Lower leg skin (tissue), 4 donors: ENCODE measurements around the gene CRYBA4. TPM values are rescaled to one million over a fixed set of nuclear protein-coding genes. Genes with fewer than 3 reads are reported as not detected.

Experiments
- DNase-seq, 2 donors: peaks; one replicate each; pipeline ENCODE4 v3.0.0-alpha.2; 2019; ENCODE audit warnings: low spot score in 2 of 2
- H3K4me3 ChIP-seq: fragments of 200-600 bp; sonication (generic); 2 replicates; pipeline ENCODE4 v1.5.1; 2017; ENCODE audit warnings: mild to moderate bottlenecking, low read depth; ENCODE audit not compliant: poor library complexity, severe bottlenecking
- POLR2A ChIP-seq, 2 donors: fragments of 450-650 bp; IDR thresholded peaks; one replicate each; pipeline ENCODE4 v1.6.1; 2016 to 2017; ENCODE audit warnings: antibody characterized with exemption in 2 of 2, mild to moderate bottlenecking in 1 of 2, moderate library complexity in 1 of 2
- WGBS, 2 donors: methylation state at CpG; one replicate each; pipeline ENCODE4 v1.1.5; 2018; 5-methylcytosine and 5-hydroxymethylcytosine counted together
- intact Hi-C: fragments of 100-400 bp; cut with DNase I; formaldehyde crosslinking; loops from one replicate; pipeline ENCODE4 v1.15.0; 2023; ENCODE audit warnings: low total_unique reads
- total RNA-seq, 4 donors: library from RNA; depleted of rRNA; stranded (reverse); fragments of >200 nt; gene quantifications; one replicate each; pipeline ENCODE4 v1.1.0, GENCODE V29; 2016
- TF ChIP-seq, protein P1 (sequence below), 3 donors: fragments of 450-650 bp; IDR thresholded peaks; one replicate each; pipeline ENCODE4 v1.5.1; 2016; ENCODE audit warnings: antibody characterized with exemption in 3 of 3, mild to moderate bottlenecking in 3 of 3, moderate library complexity in 2 of 3

Gene CRYBA4
- total RNA-seq, 4 donors from 2014 or later = not detected

- intact Hi-C loops = no loop called here
- WGBS, 2 donors = 42 to 51% methylated on average over 6 of the region's 6 CpGs
- no peak for DNase-seq
- no peak overlapping the region for H3K4me3 ChIP-seq
- no peak for TF ChIP-seq POLR2A (IDR thresholded peaks at IDR 0.05)
- TF ChIP-seq, protein P1, sequence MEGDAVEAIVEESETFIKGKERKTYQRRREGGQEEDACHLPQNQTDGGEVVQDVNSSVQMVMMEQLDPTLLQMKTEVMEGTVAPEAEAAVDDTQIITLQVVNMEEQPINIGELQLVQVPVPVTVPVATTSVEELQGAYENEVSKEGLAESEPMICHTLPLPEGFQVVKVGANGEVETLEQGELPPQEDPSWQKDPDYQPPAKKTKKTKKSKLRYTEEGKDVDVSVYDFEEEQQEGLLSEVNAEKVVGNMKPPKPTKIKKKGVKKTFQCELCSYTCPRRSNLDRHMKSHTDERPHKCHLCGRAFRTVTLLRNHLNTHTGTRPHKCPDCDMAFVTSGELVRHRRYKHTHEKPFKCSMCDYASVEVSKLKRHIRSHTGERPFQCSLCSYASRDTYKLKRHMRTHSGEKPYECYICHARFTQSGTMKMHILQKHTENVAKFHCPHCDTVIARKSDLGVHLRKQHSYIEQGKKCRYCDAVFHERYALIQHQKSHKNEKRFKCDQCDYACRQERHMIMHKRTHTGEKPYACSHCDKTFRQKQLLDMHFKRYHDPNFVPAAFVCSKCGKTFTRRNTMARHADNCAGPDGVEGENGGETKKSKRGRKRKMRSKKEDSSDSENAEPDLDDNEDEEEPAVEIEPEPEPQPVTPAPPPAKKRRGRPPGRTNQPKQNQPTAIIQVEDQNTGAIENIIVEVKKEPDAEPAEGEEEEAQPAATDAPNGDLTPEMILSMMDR (IDR thresholded peaks at IDR 0.05) = no peak
These were observed 2.3 kb upstream of the CRYBA4 start for GRCh38 chr22:26619510-26619909.

- TF ChIP-seq, protein P1 (IDR thresholded peaks at IDR 0.05) = no peak
- no peak for TF ChIP-seq POLR2A (IDR thresholded peaks at IDR 0.05)
- H3K4me3 ChIP-seq = no peak overlapping the region
- intact Hi-C loops = no loop called here
- DNase-seq = no peak
- WGBS, 2 donors = 79 to 82% methylated on average over 2 of the region's 2 CpGs
These were observed 1.6 kb upstream of the CRYBA4 start for GRCh38 chr22:26620197-26620596.

GRCh38 chr22:26623984-26624383 lies 2.2 kb downstream of the CRYBA4 start:
- H3K4me3 ChIP-seq = no peak overlapping the region
- DNase-seq = no peak
- TF ChIP-seq, protein P1 (IDR thresholded peaks at IDR 0.05) = no peak
- no peak for TF ChIP-seq POLR2A (IDR thresholded peaks at IDR 0.05)
- WGBS, 2 donors = 94 to 100% methylated on average over 1 of the region's 1 CpG
- intact Hi-C loops = no loop called here

DNA sequence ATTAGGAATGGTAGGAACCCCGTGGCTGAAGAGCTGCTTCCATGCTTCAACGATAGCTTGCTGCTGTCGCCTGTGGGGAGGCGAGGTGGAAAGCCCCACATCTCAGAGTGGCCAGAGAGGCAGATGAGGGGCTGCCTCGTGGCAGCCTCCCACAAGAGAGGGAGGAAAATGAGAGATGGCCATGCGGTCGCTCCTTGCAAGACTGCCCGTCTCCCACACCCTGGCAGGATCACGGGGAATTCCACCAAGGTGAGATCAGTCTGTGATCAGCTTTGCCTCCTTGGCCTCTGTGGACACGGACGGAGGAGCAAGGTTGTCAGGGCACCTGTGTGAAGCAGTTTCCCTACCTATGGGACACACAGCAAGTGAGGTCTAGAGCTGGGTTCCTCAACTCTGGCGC lies 3.0 kb downstream of the CRYBA4 start:
- no peak for DNase-seq
- intact Hi-C loops = no loop called here
- WGBS, 2 donors = 82 to 92% methylated on average over 12 of the region's 12 CpGs
- TF ChIP-seq, protein P1 (IDR thresholded peaks at IDR 0.05) = no peak
- no peak overlapping the region for H3K4me3 ChIP-seq

DNA sequence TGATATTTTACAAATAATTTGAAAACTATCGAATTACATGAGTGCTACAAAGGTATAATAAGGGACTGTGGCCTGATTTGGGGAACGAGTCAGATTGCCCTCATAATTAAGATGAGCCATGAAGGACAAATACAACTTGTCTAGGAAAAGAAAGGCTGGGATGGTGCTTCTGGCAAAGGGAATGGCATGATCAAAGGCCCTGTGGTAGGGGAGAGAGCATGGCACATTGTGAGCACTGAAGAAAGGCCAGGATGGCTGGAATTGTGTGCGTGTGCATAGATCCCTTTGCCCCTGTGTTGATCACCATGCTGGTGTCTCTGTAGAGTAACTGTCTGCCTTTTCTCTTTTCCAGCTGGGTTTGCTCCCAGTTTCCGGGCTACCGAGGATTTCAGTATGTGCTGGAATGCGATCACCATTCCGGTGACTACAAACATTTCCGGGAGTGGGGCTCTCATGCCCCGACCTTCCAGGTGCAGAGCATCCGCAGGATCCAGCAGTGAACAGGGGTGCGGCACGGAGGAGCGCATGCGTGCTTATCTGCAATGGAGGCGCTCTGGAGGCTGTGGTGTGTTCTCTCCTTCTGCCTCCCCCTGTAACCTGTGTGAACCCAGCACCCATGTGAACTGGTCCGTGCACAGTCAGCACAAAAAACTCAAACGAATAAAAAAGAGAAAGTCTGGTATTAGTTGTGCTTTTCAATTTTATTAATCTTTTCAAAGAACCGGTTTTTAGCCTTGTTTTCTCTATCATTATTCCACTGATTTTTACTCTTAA lies 8.4 kb downstream of the CRYBA4 start:
- no peak overlapping the region for H3K4me3 ChIP-seq
- WGBS, 2 donors = 92 to 93% methylated on average over 18 of the region's 18 CpGs
- intact Hi-C loops = loop anchor here (10.0 kb wide), 1 partner anchor 255 kb away; no protein-coding TSS in a partner anchor
- TF ChIP-seq, protein P1 (IDR thresholded peaks at IDR 0.05) = no peak
- TF ChIP-seq POLR2A (IDR thresholded peaks at IDR 0.05) = no peak
- DNase-seq = no peak
